Glutamatergic neuron (in vitro differentiated cells): Measurements from ENCODE around the gene TLL2. TPM values are rescaled to one million over a fixed set of nuclear protein-coding genes. Genes with fewer than 3 reads are reported as not detected.

ENCODE experiments used
- DNase-seq: peaks from one replicate; pipeline ENCODE4 v3.0.0; 2022
- H3K27ac Mint-ChIP-seq: one replicate; pipeline ENCODE4 v1.8.0; 2020; ENCODE audit warnings: mild to moderate bottlenecking, mixed read lengths, inconsistent platforms; ENCODE audit not compliant: unreplicated experiment
- H3K27me3 Mint-ChIP-seq: one replicate; pipeline ENCODE4 v1.8.0; 2020; ENCODE audit warnings: mild to moderate bottlenecking, moderate library complexity, mixed read lengths, inconsistent platforms; ENCODE audit not compliant: unreplicated experiment
- H3K36me3 Mint-ChIP-seq: one replicate; pipeline ENCODE4 v1.8.0; 2020; ENCODE audit warnings: mild to moderate bottlenecking, mixed read lengths, inconsistent platforms; ENCODE audit not compliant: unreplicated experiment
- H3K4me1 Mint-ChIP-seq: one replicate; pipeline ENCODE4 v1.8.0; 2020; ENCODE audit warnings: mild to moderate bottlenecking, low read depth, mixed read lengths, inconsistent platforms; ENCODE audit not compliant: unreplicated experiment
- H3K4me3 Mint-ChIP-seq: one replicate; pipeline ENCODE4 v1.8.0; 2020; ENCODE audit warnings: mild to moderate bottlenecking, mixed read lengths, inconsistent platforms; ENCODE audit not compliant: unreplicated experiment
- H3K9me3 Mint-ChIP-seq: one replicate; pipeline ENCODE4 v1.8.0; 2020; ENCODE audit warnings: mild to moderate bottlenecking, moderate library complexity, mixed read lengths, inconsistent platforms; ENCODE audit not compliant: unreplicated experiment
- CTCF ChIP-seq: fragments of 200-600 bp; sonication (generic); IDR thresholded peaks from one replicate; pipeline ENCODE4 v1.5.0; 2021; ENCODE audit not compliant: partially characterized antibody, unreplicated experiment
- total RNA-seq: library from RNA; stranded (reverse); fragmentation: NEBNext Ultra II Directional; extraction: Animal tissue kit (Norgen Biotek cat#: 25700); gene quantifications from one replicate; pipeline ENCODE4 v1.2.1, GENCODE V29; 2021; ENCODE audit not compliant: unreplicated experiment

The TLL2 gene
- total RNA-seq, 1 donor from 2014 or later, result 0.17 TPM

DNA sequence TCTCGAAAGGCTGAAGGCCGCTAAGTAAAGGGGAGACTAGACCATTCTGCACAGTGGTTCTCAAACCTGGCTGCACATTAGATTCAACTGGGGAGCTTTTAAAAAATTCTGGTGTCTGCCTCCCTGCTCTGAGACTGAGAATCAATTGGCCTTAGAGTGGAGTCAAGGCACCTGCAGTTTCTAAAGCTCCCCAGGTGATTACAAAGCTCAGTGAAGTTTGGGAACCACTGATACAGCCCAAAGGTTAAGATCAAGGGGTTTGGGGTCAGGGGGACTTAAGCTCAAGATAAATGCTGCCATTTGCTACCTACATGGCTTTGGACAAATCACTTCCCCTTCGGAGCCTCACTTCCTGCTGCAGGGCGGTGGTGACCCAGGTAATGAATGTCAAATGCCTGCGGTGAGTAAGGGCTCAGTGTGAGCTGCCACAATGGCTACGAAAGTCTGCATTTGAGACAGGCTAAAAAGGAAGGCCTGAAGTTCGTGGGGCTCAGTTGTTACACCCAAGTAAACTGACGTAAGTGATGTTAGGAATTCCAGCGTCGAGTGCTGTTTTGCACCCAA lies 72.3 kb downstream of the TLL2 start:
- no peak for TF ChIP-seq CTCF
- H3K4me1 Mint-ChIP-seq, result no peaks in the 10 kb centered on the region
- no peak overlapping the region for H3K27ac Mint-ChIP-seq
- no peak overlapping the region for H3K4me3 Mint-ChIP-seq
- H3K9me3 Mint-ChIP-seq, result no peaks in the 10 kb centered on the region
- peaks cover 5% of the 10 kb centered on the region for H3K36me3 Mint-ChIP-seq
- DNase-seq, result no peak
- no peaks in the 10 kb centered on the region for H3K27me3 Mint-ChIP-seq

DNA sequence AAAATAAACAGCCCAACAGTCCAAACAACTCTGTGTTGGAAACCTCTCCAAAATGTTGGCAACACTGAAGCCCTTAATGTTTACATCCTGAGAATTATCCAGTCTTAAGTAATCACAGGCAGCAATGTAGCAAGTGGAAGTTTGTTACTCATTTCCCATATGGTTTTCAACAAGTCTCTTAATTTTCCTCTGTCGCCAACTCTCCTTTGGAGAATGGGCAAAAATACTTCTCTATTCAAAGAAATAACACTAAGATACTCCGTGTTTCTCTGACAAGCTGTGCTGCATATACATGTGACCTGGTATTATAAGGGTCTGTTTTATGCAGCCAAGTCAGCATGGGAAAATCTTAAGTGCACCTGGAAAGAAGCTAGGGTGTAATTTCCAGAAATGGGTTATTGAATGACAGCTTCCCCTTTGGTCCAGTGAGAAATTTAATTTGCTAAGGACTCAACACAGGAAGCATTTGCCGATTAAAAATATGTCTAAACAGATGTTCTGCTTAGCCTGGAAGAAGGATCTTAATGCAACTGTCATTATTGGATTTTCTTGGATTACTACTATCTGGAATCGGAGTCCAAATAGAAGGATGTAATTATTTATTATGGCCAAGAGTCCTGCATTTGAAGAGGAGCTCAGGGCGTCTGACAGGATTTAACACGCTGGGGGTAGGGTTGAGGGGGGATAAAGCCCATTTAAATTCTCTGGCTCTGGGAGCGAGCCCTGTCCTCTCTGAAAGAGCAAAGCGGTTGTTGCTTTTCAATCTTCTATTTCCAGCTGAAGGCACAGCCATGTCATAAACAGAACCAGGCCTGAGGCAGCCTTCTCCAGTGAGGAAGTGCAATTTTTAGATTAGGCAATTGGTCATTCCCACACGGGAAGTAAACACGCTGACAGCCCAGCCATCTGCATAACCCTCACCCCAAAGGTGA lies 73.1 kb downstream of the TLL2 start:
- Mint-ChIP-seq H3K4me1 (no peaks in the 10 kb centered on the region), H3K27ac (no peak overlapping the region)

DNA sequence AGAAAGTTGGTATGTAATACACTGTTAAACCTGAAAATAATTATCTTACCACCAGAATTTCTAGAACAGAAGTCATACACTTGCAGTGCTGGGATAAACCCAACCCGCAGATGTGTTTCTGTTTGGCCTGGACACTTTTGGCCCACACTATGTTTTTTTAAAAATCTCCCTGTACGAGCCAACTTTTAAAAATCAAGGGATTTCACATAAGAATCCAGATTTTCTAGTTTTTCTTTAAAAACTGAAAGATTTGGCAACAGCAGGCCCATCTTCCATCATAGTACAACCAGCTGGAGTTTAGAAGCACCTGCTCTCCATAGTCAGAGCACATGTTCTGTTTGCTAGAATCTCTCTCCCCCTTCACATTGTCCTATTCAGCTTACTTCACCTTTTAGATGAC lies 74.0 kb downstream of the TLL2 start:
- H3K9me3 Mint-ChIP-seq, result no peaks in the 10 kb centered on the region
- no peaks in the 10 kb centered on the region for H3K4me1 Mint-ChIP-seq
- H3K27me3 Mint-ChIP-seq, result no peaks in the 10 kb centered on the region
- H3K4me3 Mint-ChIP-seq, result no peak overlapping the region
- no peak overlapping the region for H3K27ac Mint-ChIP-seq
- peaks cover 5% of the 10 kb centered on the region for H3K36me3 Mint-ChIP-seq
- no peak for TF ChIP-seq CTCF
- DNase-seq, result no peak

More for the DNA sequence above, 73.1 kb downstream of the TLL2 start:
- no peaks in the 10 kb centered on the region for H3K27me3 Mint-ChIP-seq
- no peak overlapping the region for H3K4me3 Mint-ChIP-seq
- H3K36me3 Mint-ChIP-seq, result peaks cover 5% of the 10 kb centered on the region
- no peak for DNase-seq
- TF ChIP-seq CTCF, result no peak
- no peaks in the 10 kb centered on the region for H3K9me3 Mint-ChIP-seq

- H3K4me3 Mint-ChIP-seq, result no peak overlapping the region
- H3K27ac Mint-ChIP-seq, result no peak overlapping the region
- peaks cover 2% of the 10 kb centered on the region for H3K4me1 Mint-ChIP-seq
- H3K27me3 Mint-ChIP-seq, result no peaks in the 10 kb centered on the region
- TF ChIP-seq CTCF, result no peak
- no peak for DNase-seq
- no peaks in the 10 kb centered on the region for H3K9me3 Mint-ChIP-seq
- H3K36me3 Mint-ChIP-seq, result peaks cover 10% of the 10 kb centered on the region
Measured at GRCh38 chr10:96436035-96436434, 77.7 kb downstream of the TLL2 start.

DNA sequence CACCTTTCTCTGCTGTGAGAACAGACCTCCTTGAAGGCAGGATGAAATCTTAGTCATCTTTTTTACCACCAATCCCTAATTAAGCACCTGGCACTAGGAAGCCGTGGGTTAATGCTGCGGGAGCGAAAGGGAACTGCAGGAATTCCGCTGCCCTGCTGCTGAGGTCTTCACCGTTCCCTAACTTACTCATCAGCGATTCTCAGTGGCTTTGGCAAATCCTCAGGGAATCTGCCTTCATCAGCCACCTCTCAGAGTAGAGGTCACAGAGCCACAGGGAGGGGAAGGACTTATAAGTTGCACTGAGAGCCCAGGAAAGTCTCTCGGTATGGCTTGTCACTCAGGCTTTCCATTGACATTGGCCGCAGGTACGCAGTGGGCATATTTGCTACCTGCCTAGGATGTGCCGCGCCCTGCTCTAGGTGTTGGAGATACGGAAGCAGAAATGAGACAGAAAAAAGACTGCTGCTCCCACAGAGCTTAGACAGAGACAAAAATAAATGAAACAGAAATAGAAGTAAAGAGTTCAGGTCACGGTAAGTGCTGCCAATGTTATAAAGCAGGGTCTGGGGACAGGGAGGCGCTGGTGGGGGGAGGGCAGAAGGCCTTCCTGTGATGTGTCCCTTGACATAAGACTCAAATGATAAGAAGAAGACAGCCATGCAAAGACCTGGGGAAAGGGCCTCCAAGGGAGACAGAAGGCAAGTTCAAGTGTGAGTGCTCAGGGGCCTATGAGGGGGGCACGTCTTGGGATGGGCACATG lies 82.3 kb downstream of the TLL2 start:
- DNase-seq, result no peak
- peaks cover 2% of the 10 kb centered on the region for H3K4me1 Mint-ChIP-seq
- no peak for TF ChIP-seq CTCF
- no peak overlapping the region for H3K4me3 Mint-ChIP-seq
- no peaks in the 10 kb centered on the region for H3K9me3 Mint-ChIP-seq
- H3K27ac Mint-ChIP-seq, result no peak overlapping the region
- H3K27me3 Mint-ChIP-seq, result no peaks in the 10 kb centered on the region
- peaks cover 5% of the 10 kb centered on the region for H3K36me3 Mint-ChIP-seq
